Smooth muscle cell (in vitro differentiated cells): ENCODE results near the gene SLC40A1. TPM values are rescaled to one million over a fixed set of nuclear protein-coding genes. Genes with fewer than 3 reads are reported as not detected.

Source experiments
- DNase-seq: peaks from one replicate; lab custom pipeline; 2025; ENCODE audit not compliant: unreplicated experiment; lab: John Stamatoyannopoulos, UW
- H2AFZ ChIP-seq: fragments of 200-600 bp; sonication (generic); 2 replicates; pipeline ENCODE4 v1.6.0; 2016; ENCODE audit warnings: antibody characterized with exemption, low read depth, mild to moderate bottlenecking
- H3F3A ChIP-seq: fragments of 200-600 bp; sonication (generic); 2 replicates; pipeline ENCODE4 v1.6.0; 2017; ENCODE audit warnings: antibody characterized with exemption, low read depth
- H3K27ac ChIP-seq: fragments of 200-600 bp; sonication (generic); 2 replicates; pipeline ENCODE4 v1.5.1; 2016; ENCODE audit warnings: low read depth, mild to moderate bottlenecking
- H3K27me3 ChIP-seq: fragments of 200-600 bp; sonication (generic); 2 replicates; pipeline ENCODE4 v1.6.1; 2016; ENCODE audit warnings: low read depth, mild to moderate bottlenecking
- H3K36me3 ChIP-seq: fragments of 200-600 bp; sonication (generic); 2 replicates; pipeline ENCODE4 v1.5.1; 2016; ENCODE audit warnings: low read depth
- H3K4me1 ChIP-seq: fragments of 200-600 bp; sonication (generic); 2 replicates; pipeline ENCODE4 v1.5.1; 2016; ENCODE audit warnings: low read depth
- H3K4me2 ChIP-seq: fragments of 200-600 bp; sonication (generic); 2 replicates; pipeline ENCODE4 v1.6.0; 2016; ENCODE audit warnings: mild to moderate bottlenecking
- H3K4me3 ChIP-seq: fragments of 200-600 bp; sonication (generic); 2 replicates; pipeline ENCODE4 v1.5.1; 2016; ENCODE audit warnings: mild to moderate bottlenecking
- H3K79me2 ChIP-seq: fragments of 200-600 bp; sonication (generic); 2 replicates; pipeline ENCODE4 v1.6.0; 2016; ENCODE audit warnings: low read depth, mild to moderate bottlenecking
- H3K9ac ChIP-seq: fragments of 200-600 bp; sonication (generic); 2 replicates; pipeline ENCODE4 v1.6.0; 2016; ENCODE audit warnings: low read depth
- H3K9me3 ChIP-seq: fragments of 200-600 bp; sonication (generic); replicated peaks from 2 replicates; pipeline ENCODE4 v1.5.1; 2016; ENCODE audit warnings: low read depth
- H4K20me1 ChIP-seq: fragments of 200-600 bp; sonication (generic); 2 replicates; pipeline ENCODE4 v1.6.0; 2016; ENCODE audit warnings: low read depth
- WGBS: methylation state at CpG from one replicate; pipeline ENCODE4 v1.1.7; 2016; ENCODE audit warnings: low lambda C conversion rate; 5-methylcytosine and 5-hydroxymethylcytosine counted together
- polyA plus RNA-seq: library from polyadenylated mRNA; unstranded; fragments of >200 nt; fragmentation: Nextera tagmentation; extraction: Ambion mirVana; gene quantifications from 2 replicates; pipeline ENCODE4 v1.2.1, GENCODE V29; 2016
- total RNA-seq: library from RNA; depleted of rRNA; stranded (reverse); fragments of >200 nt; gene quantifications from 2 replicates; pipeline ENCODE4 v1.2.3, GENCODE V29; 2014
- TF ChIP-seq, protein P1 (sequence below): fragments of 200-600 bp; sonication (generic); IDR thresholded peaks from 2 replicates; pipeline ENCODE4 v1.5.1; 2017; ENCODE audit warnings: borderline replicate concordance, mild to moderate bottlenecking, antibody characterized with exemption; ENCODE audit not compliant: insufficient read depth, poor library complexity, severe bottlenecking

Gene SLC40A1
- total RNA-seq (10.5 and 15.2 TPM in 2 replicates), polyA plus RNA-seq (8.7 and 9.1 TPM in 2 replicates)

- Histone ChIP-seq H3K9me3 (no peaks in the 10 kb centered on the region), H2AFZ (peak within 1 kb of the TSS; percentile 100), H3F3A (peaks cover 3% of the 10 kb centered on the region), H3K4me3 (peak within 1 kb of the TSS; percentile 88), H3K27me3 (peaks cover 20% of the 10 kb centered on the region), H3K79me2 (no peaks in the 10 kb centered on the region), H4K20me1 (no peaks in the 10 kb centered on the region), H3K36me3 (no peaks in the 10 kb centered on the region), H3K4me1 (no peaks in the 10 kb centered on the region), H3K4me2 (peak within 1 kb of the TSS; percentile 99), H3K27ac (no peak within 1 kb of the TSS), H3K9ac (peak within 1 kb of the TSS; percentile 48)
- peak; percentile 18 for DNase-seq
- TF ChIP-seq, protein P1, sequence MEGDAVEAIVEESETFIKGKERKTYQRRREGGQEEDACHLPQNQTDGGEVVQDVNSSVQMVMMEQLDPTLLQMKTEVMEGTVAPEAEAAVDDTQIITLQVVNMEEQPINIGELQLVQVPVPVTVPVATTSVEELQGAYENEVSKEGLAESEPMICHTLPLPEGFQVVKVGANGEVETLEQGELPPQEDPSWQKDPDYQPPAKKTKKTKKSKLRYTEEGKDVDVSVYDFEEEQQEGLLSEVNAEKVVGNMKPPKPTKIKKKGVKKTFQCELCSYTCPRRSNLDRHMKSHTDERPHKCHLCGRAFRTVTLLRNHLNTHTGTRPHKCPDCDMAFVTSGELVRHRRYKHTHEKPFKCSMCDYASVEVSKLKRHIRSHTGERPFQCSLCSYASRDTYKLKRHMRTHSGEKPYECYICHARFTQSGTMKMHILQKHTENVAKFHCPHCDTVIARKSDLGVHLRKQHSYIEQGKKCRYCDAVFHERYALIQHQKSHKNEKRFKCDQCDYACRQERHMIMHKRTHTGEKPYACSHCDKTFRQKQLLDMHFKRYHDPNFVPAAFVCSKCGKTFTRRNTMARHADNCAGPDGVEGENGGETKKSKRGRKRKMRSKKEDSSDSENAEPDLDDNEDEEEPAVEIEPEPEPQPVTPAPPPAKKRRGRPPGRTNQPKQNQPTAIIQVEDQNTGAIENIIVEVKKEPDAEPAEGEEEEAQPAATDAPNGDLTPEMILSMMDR = no peak
- under 1% methylated on average over 60 of the region's 78 CpGs for WGBS
Measured at GRCh38 chr2:189580658-189581353, at the start of gene SLC40A1. Gene SLC40A1, minus strand, starts transcription at chr2:189580786. Its CDS starts 326 bp downstream, at chr2:189580460.

GRCh38 chr2:189629531-189630453 is 49.2 kb upstream of the SLC40A1 start:
- H3K4me2 ChIP-seq = peak overlapping the region; percentile 1
- H3F3A ChIP-seq = no peaks in the 10 kb centered on the region
- peak overlapping the region; percentile 83 for H2AFZ ChIP-seq

GRCh38 chr2:189628817-189629530 is 48.4 kb upstream of the SLC40A1 start:
- H3K4me1 ChIP-seq = no peaks in the 10 kb centered on the region
- H3K27ac ChIP-seq = no peak overlapping the region
- no peaks in the 10 kb centered on the region for H3K27me3 ChIP-seq
- no peak for DNase-seq
- TF ChIP-seq, protein P1 = no peak
- H3K79me2 ChIP-seq = no peaks in the 10 kb centered on the region
- no peaks in the 10 kb centered on the region for H4K20me1 ChIP-seq
- H2AFZ ChIP-seq = peak overlapping the region; percentile 83
- no peaks in the 10 kb centered on the region for H3F3A ChIP-seq
- no peak overlapping the region for H3K9ac ChIP-seq
- no peaks in the 10 kb centered on the region for H3K36me3 ChIP-seq
- H3K4me3 ChIP-seq = no peak overlapping the region
- no peaks in the 10 kb centered on the region for H3K9me3 ChIP-seq
- 92% methylated on average over 9 of the region's 9 CpGs for WGBS
- no peak overlapping the region for H3K4me2 ChIP-seq

More at GRCh38 chr2:189629531-189630453, 49.2 kb upstream of the SLC40A1 start:
- H3K79me2 ChIP-seq = no peaks in the 10 kb centered on the region
- H3K27ac ChIP-seq = peak overlapping the region; percentile 35
- no peak overlapping the region for H3K9ac ChIP-seq
- no peaks in the 10 kb centered on the region for H3K27me3 ChIP-seq
- 74% methylated on average over 10 of the region's 10 CpGs for WGBS
- TF ChIP-seq, protein P1 = no peak
- no peaks in the 10 kb centered on the region for H3K36me3 ChIP-seq
- H3K4me1 ChIP-seq = no peaks in the 10 kb centered on the region
- DNase-seq = no peak
- no peaks in the 10 kb centered on the region for H4K20me1 ChIP-seq
- H3K9me3 ChIP-seq = no peaks in the 10 kb centered on the region
- H3K4me3 ChIP-seq = no peak overlapping the region
